NCI-H446 treated with DMSO at 0.1 percent for 48 hours (cell line): ENCODE results near the gene STARD9.
"Not testable (repeated sequence)": the region's sequence is repeated elsewhere in the genome, so short reads cannot be mapped to it uniquely, and the experiment has no call there.

ENCODE experiments used
- DNase-seq: peaks from one replicate; lab custom pipeline; 2025; lab: John Stamatoyannopoulos, UW

Gene STARD9

GRCh38 chr15:42590619-42591237 lies 15.3 kb downstream of the STARD9 start:
- DNase-seq: no peak

DNA sequence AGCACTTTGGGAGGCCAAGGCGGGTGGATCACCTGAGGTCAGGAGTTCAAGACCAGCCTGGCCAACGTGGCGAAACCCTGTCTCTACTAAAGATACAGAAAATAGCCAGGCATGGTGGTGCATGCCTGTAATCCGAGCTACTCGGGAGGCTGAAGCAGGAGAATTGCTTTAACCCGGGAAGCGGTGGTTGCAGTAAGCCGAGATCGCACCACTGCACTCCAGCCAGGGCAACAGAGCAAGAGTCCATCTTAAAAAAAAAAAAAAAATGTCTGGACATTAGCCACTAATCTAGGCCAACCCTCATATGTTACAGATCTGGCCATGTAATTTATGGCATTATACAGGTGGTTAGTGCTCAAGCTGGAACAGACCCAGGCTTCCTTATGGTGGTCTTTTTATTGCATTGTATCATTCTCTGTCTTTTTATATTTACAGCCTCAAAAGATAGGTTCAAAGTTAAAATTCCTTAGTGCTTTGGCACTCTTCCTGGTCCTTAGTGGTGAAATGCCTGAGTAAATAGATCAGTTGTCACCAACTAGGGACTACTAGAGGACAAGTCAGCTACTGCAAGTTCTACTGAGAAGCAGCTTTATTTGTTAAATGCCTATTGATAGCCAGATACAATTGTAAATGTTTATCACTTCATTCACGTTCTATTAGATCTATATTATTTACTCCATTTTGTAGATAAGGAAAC lies 16.0 kb downstream of the STARD9 start:
- no peak for DNase-seq

DNA sequence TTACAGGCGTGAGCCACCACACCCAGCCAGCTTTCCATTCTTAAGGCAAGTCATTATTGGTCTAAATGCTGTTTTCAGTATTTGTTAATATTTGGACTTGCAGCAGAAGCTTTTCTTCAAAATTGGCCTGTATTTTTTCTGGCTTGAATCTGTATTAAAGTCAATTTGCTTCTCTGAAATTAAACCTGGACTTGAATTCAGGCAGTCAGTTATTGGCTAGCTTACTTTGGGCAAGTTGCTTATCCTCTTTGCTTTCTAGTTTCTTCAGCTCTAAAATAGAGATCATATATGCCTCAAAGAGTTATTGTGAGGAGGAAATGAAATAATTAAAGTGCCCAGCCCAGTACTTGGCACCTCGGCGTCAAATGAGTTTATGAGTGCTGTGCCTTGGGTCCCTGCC lies 17.3 kb downstream of the STARD9 start:
- DNase-seq: no peak

- no peak for DNase-seq
These were observed 17.7 kb downstream of the STARD9 start for GRCh38 chr15:42593143-42593542.

GRCh38 chr15:42594095-42594494 lies 18.7 kb downstream of the STARD9 start:
- no peak for DNase-seq

DNA sequence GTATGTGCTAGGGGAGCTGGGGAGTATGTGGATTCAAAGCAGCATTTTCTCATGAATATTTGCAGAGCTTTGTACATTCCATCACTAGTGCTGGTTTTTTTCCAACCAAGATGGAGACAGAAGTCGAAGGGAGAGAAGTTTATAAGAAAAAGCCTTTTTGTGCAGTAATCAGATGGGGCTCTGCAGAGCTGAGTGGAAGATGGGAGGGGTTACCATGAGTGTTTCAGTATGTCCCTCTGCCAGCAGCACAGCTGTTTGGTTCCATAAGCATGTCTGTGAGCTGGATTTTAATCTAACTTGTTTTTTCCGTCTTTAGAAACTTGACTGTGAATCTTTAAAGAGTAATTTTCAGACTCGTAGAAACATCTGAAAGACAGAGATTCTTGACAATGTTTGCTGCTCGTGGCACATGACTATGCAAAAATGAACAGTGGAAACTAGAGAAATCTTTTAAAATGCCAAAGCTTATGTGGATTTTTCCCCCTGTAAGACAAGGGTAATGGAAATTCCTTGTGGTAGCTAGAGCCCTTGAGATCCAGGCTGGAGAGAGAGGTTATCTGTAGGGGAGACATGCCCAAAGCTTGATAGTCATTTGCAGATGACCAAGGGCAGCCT lies 20.3 kb downstream of the STARD9 start:
- no peak for DNase-seq

GRCh38 chr15:42601316-42601715 lies 25.9 kb downstream of the STARD9 start:
- not testable (repeated sequence) for DNase-seq

GRCh38 chr15:42602501-42602900 lies 27.1 kb downstream of the STARD9 start:
- no peak for DNase-seq

DNA sequence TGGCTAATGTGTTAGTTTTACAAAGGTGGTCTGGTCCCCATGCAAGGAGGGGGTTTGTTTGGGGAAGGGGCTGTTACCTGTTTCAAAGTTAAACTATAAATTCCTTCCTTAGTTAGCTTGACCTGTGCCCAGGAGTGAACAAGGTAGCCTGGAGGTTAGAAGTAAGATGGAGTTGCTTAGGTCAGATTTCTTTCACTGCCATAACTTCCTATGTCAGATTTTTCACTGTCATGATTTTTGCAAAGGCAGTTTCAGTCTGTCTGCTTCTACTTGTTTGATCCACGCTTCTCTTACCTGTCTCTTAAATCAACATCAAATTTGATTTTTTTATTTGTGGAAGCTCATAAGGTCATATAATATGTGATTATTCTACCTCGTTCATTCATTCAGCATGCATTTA lies 28.6 kb downstream of the STARD9 start:
- DNase-seq: no peak

DNA sequence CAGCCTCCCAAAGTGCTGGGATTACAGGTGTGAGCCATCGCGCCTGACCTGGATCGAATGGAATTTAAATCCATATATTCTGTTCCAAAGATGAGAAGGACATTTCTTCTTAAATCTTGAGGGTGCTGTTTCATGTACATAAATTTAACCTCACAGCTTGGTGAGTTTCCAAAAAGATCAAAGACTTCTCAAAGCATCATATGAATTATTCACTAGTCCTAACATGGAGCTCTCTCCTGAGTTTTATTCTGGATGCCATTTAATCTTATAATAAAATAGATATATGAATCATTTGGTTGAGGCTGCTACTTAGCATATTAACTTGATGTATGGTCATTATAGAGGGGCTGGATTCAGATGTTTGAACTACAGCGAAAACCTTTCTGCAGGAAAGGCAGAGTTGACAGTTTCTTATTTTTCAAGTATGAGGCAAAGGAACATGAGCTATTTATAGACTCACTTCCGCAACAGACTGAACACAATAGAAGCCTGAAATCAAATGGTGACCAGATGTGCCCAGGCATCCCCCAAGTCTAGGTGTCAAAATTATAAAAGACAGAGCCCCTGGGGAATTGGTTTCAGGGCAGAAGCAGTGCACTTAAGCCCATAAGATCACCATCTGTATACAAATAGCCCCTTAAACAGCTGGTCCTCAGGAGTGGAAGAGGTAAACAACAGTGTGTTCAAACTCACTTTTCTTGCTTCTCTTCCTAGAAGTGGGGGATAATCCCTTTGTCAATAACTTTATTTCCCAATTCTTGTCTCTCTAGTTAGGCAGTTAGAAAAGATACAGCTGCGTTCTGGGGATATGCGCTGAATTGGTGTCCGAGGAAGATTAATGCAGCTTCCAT lies 29.7 kb downstream of the STARD9 start:
- DNase-seq: no peak

GRCh38 chr15:42605796-42606195 lies 30.4 kb downstream of the STARD9 start:
- no peak for DNase-seq

GRCh38 chr15:42608110-42608531 lies 32.7 kb downstream of the STARD9 start:
- DNase-seq: no peak

DNA sequence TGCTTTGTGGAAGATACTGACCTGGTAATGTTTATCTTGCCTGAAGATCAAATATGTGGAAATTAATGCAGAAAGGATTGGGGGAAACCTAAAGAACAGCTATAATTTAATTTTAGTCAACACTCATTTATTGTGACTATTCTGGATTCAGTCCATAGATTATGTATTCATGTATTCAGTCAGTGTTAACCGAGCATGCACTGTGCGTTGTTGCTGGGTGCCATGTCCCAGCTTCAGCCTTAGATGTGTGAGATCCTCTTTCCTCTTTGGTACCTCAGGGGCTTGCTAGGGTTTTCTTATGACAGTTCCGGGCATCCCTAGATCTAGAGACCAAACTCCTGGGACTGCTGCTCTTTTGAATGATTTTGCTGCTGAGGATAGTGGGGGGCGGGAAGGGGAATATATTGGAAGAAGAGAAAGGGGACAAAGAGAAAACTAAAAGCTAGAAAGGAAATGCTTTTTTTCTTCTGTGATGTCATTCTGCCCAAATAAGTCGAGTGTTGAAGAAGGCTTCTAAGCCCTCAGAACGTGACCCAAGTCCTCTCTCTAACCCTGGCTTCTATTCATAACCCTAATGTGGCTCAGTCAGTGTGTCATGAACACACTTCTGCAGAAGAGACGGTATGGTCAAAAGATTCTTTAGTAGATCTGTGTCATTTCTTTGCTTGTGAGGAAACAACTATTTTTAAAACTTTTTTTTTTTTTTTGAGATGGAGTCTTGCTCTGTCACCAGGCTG lies 33.5 kb downstream of the STARD9 start:
- no peak for DNase-seq

DNA sequence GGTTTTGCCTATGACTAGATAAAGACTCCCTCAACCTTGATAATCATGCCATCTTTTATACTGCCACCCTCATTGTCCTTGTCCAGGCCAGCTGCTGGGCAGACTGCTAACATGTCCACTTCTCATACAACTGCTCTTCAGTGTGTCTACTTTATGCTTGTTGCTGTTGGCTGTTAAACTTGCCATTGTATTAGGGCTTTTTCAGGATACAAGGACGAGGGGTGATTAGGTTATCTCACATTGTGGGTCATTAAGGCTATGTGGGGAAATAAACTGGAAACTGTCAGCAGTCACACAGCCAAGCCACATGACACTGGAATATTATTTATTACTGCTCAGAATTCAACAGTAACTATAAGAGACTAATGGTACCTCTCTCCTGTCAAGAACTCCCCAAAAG lies 36.1 kb downstream of the STARD9 start:
- DNase-seq: no peak

GRCh38 chr15:42612367-42612912 lies 37.0 kb downstream of the STARD9 start:
- no peak for DNase-seq

GRCh38 chr15:42616107-42616506 lies 40.7 kb downstream of the STARD9 start:
- DNase-seq: no peak

GRCh38 chr15:42619656-42620371 lies 44.4 kb downstream of the STARD9 start:
- no peak for DNase-seq

GRCh38 chr15:42621386-42621785 lies 46.0 kb downstream of the STARD9 start:
- DNase-seq: no peak

GRCh38 chr15:42621996-42622925 lies 46.9 kb downstream of the STARD9 start:
- no peak for DNase-seq

- DNase-seq: no peak
These were observed 48.5 kb downstream of the STARD9 start for GRCh38 chr15:42623951-42624350.
